ENCODE measurements around the gene LRRC7. TPM values are rescaled to one million over a fixed set of nuclear protein-coding genes. Genes with fewer than 3 reads are reported as not detected.

LRRC7 gene
- total and polyA plus RNA-seq, 12 donors: under 0.01 to 3.4 (median 0.32) TPM; not detected in 3

DNA sequence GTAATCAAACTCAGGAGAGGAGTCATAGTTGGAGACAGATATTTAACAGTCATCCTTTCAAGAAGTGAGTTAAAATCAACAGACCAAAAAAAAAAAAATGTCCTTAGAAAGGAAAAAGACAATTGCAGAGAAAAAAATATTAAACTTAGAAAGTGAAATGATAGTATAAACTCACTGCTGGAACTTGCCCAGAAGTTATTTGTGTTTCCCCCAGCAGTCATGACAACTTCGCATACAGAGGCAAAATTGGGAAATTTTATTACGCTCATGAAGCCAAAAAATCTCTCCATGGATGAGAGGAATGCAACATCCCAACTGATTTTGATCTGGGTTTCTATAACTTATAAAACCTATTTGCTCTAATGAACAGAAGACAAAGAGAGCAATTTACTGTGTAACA is 198.2 kb downstream of the LRRC7 start:
- Histone ChIP-seq H3K36me3 (replicated peaks in 1 of 2) (no peaks in the 10 kb centered on the region), H3K9me3 (replicated peaks in 1 of 3) (no peaks in the 10 kb centered on the region), H3K27me3 (no peaks in the 10 kb centered on the region), H3K4me1 (replicated peaks in 1 of 2) (no peaks in the 10 kb centered on the region), H3K4me3 (no peak overlapping the region), H3K27ac (no peak overlapping the region)
- TF ChIP-seq POLR2A (IDR thresholded peaks at IDR 0.05): no peak
- TF ChIP-seq, protein P1, sequence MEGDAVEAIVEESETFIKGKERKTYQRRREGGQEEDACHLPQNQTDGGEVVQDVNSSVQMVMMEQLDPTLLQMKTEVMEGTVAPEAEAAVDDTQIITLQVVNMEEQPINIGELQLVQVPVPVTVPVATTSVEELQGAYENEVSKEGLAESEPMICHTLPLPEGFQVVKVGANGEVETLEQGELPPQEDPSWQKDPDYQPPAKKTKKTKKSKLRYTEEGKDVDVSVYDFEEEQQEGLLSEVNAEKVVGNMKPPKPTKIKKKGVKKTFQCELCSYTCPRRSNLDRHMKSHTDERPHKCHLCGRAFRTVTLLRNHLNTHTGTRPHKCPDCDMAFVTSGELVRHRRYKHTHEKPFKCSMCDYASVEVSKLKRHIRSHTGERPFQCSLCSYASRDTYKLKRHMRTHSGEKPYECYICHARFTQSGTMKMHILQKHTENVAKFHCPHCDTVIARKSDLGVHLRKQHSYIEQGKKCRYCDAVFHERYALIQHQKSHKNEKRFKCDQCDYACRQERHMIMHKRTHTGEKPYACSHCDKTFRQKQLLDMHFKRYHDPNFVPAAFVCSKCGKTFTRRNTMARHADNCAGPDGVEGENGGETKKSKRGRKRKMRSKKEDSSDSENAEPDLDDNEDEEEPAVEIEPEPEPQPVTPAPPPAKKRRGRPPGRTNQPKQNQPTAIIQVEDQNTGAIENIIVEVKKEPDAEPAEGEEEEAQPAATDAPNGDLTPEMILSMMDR (IDR thresholded peaks at IDR 0.05): no peak
- intact Hi-C loops (cut with DNase I): no loop called here
- no peak for DNase-seq
- WGBS, 4 donors: 23 to 35% (median 29%) methylated on average over 2 of the region's 2 CpGs

DNA sequence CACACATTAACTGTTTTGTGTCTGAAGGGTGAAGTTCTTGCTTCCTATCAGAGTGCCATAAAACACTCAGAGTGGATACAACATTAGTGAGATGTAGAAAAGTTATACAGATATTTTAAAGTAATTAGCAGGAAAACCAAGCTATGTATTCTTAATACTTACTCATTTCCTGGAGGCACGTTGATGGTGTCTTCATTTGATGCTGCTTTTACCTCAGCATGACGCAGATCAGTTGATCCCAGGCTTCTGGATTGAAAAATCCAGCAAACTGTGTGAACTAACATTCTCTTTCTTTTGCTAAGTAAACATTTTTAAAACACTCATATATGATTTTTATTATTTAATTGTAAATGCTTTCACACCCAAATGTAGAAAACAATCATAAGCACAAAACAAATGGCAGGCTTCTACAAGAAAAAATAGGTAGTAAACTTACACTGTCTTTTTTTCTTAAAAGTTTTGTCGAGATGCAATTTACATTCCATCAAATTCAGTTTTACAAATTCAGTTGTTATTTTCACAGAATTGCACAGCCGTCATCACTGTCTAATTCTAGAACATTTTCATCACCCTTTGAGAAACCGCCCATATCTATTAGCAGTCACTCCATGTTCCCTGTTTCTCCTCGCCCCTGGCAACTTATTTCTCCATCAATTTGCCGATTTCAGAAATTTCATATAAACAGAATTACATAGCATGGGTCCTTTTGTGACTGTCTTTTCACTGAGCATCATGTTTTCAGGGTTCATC is 198.9 kb downstream of the LRRC7 start:
- intact Hi-C loops (cut with DNase I): no loop called here
- H3K9me3 ChIP-seq (replicated peaks in 1 of 3): no peaks in the 10 kb centered on the region
- no peak overlapping the region for H3K4me3 ChIP-seq
- DNase-seq: no peak
- 65 to 73% (median 68%) methylated on average over 7 of the region's 7 CpGs for WGBS, 4 donors
- no peak overlapping the region for H3K27ac ChIP-seq
- no peak for TF ChIP-seq POLR2A (IDR thresholded peaks at IDR 0.05)
- TF ChIP-seq, protein P1 (IDR thresholded peaks at IDR 0.05): no peak
- H3K27me3 ChIP-seq: no peaks in the 10 kb centered on the region
- no peaks in the 10 kb centered on the region for H3K36me3 ChIP-seq (replicated peaks in 1 of 2)
- no peaks in the 10 kb centered on the region for H3K4me1 ChIP-seq (replicated peaks in 1 of 2)

DNA sequence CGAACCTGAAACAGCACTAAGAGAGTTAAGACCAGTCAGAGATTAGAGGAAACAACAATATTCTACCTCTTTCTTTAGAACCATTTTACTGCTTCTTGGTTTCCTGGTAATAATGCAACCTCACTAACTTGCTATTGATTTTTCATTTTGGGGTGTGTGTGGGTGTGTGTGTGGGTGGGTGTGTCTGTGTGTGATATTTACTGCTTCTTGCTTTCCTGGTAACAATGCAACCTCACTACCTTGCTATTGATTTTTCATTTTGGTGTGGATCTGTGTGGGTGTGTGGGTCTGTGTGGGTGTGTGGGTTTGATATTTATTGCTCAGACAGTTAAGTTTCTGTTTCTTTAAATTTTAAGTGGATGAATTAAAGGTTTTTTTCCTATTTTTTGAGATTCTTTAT is 208.8 kb downstream of the LRRC7 start:
- no peaks in the 10 kb centered on the region for H3K4me1 ChIP-seq (replicated peaks in 1 of 2)
- H3K36me3 ChIP-seq (replicated peaks in 1 of 2): no peaks in the 10 kb centered on the region
- 68 to 79% (median 73%) methylated on average over 1 of the region's 1 CpG for WGBS, 4 donors
- no peaks in the 10 kb centered on the region for H3K27me3 ChIP-seq
- no peak for TF ChIP-seq POLR2A (IDR thresholded peaks at IDR 0.05)
- TF ChIP-seq, protein P1 (IDR thresholded peaks at IDR 0.05): no peak
- no peak overlapping the region for H3K4me3 ChIP-seq
- H3K27ac ChIP-seq: no peak overlapping the region
- intact Hi-C loops (cut with DNase I): no loop called here
- no peak for DNase-seq
- H3K9me3 ChIP-seq (replicated peaks in 1 of 3): no peaks in the 10 kb centered on the region

DNA sequence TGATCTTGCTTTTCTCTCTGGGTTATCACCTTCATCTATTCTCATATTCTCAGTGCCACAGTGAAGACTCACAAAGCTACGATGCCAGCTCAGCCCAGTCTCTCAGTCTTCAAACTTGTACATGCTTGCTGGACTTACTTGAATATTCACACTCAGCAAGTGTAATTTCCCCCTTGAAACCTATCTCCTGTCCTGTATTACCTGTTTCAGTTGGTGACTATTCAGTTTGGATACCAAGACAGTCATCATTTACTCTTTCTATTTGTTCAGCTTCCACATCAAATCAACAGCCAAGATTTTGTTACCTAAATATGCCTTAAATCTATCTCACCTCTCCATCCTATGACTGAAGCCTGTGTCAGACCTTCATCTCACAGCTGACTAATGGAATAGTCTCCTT is 209.7 kb downstream of the LRRC7 start:
- TF ChIP-seq, protein P1 (IDR thresholded peaks at IDR 0.05): no peak
- TF ChIP-seq POLR2A (IDR thresholded peaks at IDR 0.05): no peak
- no peak overlapping the region for H3K27ac ChIP-seq
- intact Hi-C loops (cut with DNase I): no loop called here
- H3K36me3 ChIP-seq (replicated peaks in 1 of 2): no peaks in the 10 kb centered on the region
- H3K27me3 ChIP-seq: no peaks in the 10 kb centered on the region
- 67 to 86% (median 80%) methylated on average over 1 of the region's 1 CpG for WGBS, 4 donors
- no peaks in the 10 kb centered on the region for H3K9me3 ChIP-seq (replicated peaks in 1 of 3)
- no peak for DNase-seq
- no peaks in the 10 kb centered on the region for H3K4me1 ChIP-seq (replicated peaks in 1 of 2)
- H3K4me3 ChIP-seq: no peak overlapping the region
